ENCODE results near the gene VPS41. TPM values are rescaled to one million over a fixed set of nuclear protein-coding genes. Genes with fewer than 3 reads are reported as not detected.

VPS41 gene
- total and polyA plus RNA-seq, 10 of the 15 experiments (the other 5 are each of a cell fraction or from before 2014, with no cell fraction given): 15.3 to 63.2 (median 47.0) TPM

- no TSS peak for BruUV-seq (replicated peaks)
- TF ChIP-seq KLF5 (IDR thresholded peaks at IDR 0.05; ENCODE audit: partially characterized antibody) (no peak), RB1 (IDR thresholded peaks at IDR 0.05; ENCODE audit: borderline replicate concordance) (no peak), BCL11A (IDR thresholded peaks at IDR 0.05; ENCODE audit: low read depth, low read length) (no peak), ZBED1 (IDR thresholded peaks at IDR 0.05; ENCODE audit: borderline replicate concordance) (no peak), PAX5 (IDR thresholded peaks at IDR 0.05; ENCODE audit: borderline replicate concordance, low read depth, low read length) (no peak), NBN (IDR thresholded peaks at IDR 0.05) (no peak), EGR1 (IDR thresholded peaks at IDR 0.05; ENCODE audit: borderline replicate concordance in 1 of 2, low read depth in 2 of 2, low read length in 2 of 2) (no peak), ELK1 (IDR thresholded peaks at IDR 0.05; ENCODE audit: low read depth, low read length) (no peak), TCF3 (IDR thresholded peaks at IDR 0.05; ENCODE audit: borderline replicate concordance, insufficient read depth, low read depth, low read length) (no peak), FOXM1 (IDR thresholded peaks at IDR 0.05; ENCODE audit: low read depth, low read length) (no peak), KAT2A (conservative IDR thresholded peaks at IDR 0.05; ENCODE audit: control insufficient read depth, low read depth, low read length) (no peak), USF2 (IDR thresholded peaks at IDR 0.05; ENCODE audit: borderline replicate concordance, low read depth, low read length) (no peak), CHD4 (IDR thresholded peaks at IDR 0.05) (no peak), MEF2B (IDR thresholded peaks at IDR 0.05; ENCODE audit: partially characterized antibody, poor library complexity, severe bottlenecking) (no peak), POLR2AphosphoS2 (IDR thresholded peaks at IDR 0.05; ENCODE audit: low read depth, low read length) (no peak)
- POLR2A ChIA-PET: interaction anchor here (1.1 kb wide), 1 partner anchor 9 kb away, joined by 3 read pairs; no protein-coding TSS in a partner anchor
Measured at GRCh38 chr7:38817526-38817925, 91.5 kb downstream of the VPS41 start.

More at GRCh38 chr7:38817526-38817925, 91.5 kb downstream of the VPS41 start:
- FAIRE-seq: no peak
- H3K4me3 ChIP-seq: no peak overlapping the region
- no peak overlapping the region for H3K4me2 ChIP-seq (ENCODE audit: control insufficient read depth, insufficient read depth)
- ChIA-PET CTCF (no interaction called here), RAD21 (ENCODE audit: unreplicated experiment) (interaction anchor here (0.7 kb wide), 1 partner anchor 314 kb away, joined by 3 read pairs; no protein-coding TSS in a partner anchor), SMC1A (ENCODE audit: uncharacterized antibody, unreplicated experiment) (interaction anchor here (0.7 kb wide), 1 partner anchor 32 kb away, joined by 3 read pairs; no protein-coding TSS in a partner anchor)
- no peaks in the 10 kb centered on the region for H3K9me3 ChIP-seq (replicated peaks; ENCODE audit: control insufficient read depth, insufficient read depth, low read length)
- no peaks in the 10 kb centered on the region for H3K27me3 ChIP-seq (replicated peaks in 1 of 2; ENCODE audit: control insufficient read depth in 2 of 2, insufficient read depth in 2 of 2, low read length in 1 of 2)
- H3K4me1 ChIP-seq (ENCODE audit: control insufficient read depth, insufficient read depth, low read length): no peaks in the 10 kb centered on the region
- WGBS (ENCODE audit: insufficient coverage, insufficient replicate concordance, low lambda C conversion rate, missing lambda C conversion rate): 90% methylated on average over 7 of the region's 7 CpGs
- H3K79me2 ChIP-seq (ENCODE audit: control insufficient read depth, insufficient read depth, low read length): no peaks in the 10 kb centered on the region
- no peak overlapping the region for H3K27ac ChIP-seq (ENCODE audit: control insufficient read depth, insufficient read depth)
- ATAC-seq: no peak
- no peak overlapping the region for H2AFZ ChIP-seq (ENCODE audit: control insufficient read depth, low read depth, low read length)
- intact Hi-C loops (cut with micrococcal nuclease; ENCODE audit: unreplicated experiment): no loop called here
- in situ Hi-C loops (cut with MboI): no loop called here
- peaks cover 0 to 2% of the 10 kb centered on the region in 2 experiments; a peak in 3 of 4 replicates for H3K36me3 ChIP-seq (ENCODE audit: control insufficient read depth in 2 of 2, insufficient read depth in 2 of 2, low read length in 1 of 2)
- H3K9ac ChIP-seq (ENCODE audit: control insufficient read depth, insufficient read depth, low read length): no peak overlapping the region
- no peaks in the 10 kb centered on the region for H4K20me1 ChIP-seq (ENCODE audit: control insufficient read depth, insufficient read depth)
- DNase-seq (ENCODE audit: low read depth, low spot score): no peak
